Stimulated activated CD8-positive, alpha-beta memory T cell treated with anti-CD3 and anti-CD28 coated beads, Interleukin-12 subunit alpha, Interleukin-12 subunit beta, amount 100 ng/mL, for 4 hours (primary cell): Measurements from ENCODE around the gene WHRN.

Experiments used
- DNase-seq: peaks from one replicate; pipeline ENCODE4 v3.0.0-alpha.2; 2020; ENCODE audit warnings: low read depth

The WHRN gene

GRCh38 chr9:114397219-114397847 is 107.9 kb downstream of the WHRN start:
- no peak for DNase-seq

DNA sequence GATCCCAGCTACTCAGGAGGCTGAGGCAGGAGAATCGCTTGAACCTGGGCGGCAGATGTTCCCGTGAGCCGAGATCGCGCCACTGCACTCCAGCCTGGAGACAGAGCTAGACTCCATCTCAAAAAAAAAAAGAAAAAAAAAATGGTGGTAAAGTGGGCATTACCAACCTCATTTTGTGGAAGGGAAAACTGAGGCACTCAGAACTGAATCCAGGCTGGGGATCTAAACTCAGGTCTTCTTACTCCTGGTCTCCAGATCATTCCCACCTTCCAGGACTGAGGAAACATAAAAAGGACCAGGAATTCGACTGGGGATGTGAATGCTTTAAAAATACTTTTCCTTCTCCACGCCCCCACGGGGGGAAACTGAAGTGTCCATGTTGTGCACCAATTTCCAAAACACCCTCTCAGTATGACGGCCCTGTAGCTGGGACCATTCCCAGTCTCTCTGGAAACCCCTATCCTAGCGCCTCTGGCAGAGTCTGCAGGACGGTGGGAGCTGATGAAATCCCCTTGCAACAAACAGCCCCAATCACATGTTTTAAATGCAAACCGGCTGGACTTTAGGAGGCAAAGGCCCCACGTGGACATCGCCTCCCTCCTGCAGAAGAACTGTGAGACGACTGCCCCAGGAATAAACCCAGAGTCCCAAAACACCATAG is 108.6 kb downstream of the WHRN start:
- DNase-seq = no peak

DNA sequence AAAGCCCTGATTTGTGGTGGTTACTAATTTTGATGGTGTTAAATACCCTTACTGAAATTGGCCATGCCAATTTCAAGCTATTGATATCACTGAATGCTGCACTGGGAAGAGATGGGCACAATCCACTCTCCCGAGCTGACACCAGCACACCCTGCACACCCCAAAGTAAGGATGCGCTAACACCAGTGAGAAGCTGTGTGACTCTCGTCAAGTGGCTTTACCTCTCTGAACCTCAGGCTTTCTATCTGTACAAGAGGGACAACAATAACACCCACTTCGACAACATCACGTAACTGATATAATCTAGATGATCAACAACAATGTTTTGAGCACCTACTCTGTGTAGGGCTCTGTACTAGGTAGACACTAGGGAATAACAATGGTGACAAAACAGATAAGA is 109.5 kb downstream of the WHRN start:
- no peak for DNase-seq

- DNase-seq = no peak
Observed at GRCh38 chr9:114395334-114395617, 110.0 kb downstream of the WHRN start.

DNA sequence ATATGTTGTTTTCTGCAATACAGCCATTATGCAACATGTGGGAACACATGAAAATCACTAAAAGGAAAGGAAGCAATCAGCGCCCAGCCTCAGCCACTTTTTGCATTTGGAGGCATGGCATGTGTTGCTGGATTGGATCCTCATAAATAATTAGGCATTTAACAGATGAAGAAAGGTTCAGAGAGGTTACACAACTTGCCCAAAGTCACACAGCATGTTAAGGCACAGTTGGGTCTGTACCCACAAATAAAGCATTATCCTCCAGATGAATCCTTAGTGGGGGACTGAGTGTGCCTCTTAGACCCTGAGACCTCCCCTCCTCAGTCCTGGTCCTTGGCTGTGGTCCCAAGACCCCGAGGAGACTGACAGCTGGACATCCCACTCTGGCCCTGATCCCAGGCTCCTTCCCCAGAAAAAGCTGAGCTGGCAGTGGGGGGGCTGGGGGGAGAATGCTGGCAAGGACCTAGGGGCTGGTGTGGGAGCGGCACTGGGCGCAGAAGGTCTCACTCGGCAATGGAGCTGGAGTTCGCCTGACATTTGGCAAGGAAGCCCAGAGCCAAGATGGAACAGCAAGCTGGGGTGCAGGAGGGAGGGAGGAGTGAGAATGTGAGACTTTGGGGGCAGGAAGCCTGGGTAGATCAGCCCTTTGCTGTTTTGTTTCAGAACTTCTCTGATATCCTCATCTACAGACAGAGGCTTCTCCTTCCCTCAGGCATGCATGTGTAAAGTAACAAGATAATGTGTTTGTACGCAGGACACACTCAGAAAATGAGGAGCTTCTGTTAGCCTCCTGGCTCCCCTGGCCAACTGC is 110.5 kb downstream of the WHRN start:
- DNase-seq = no peak

- DNase-seq = no peak
Observed at GRCh38 chr9:114392749-114393112, 112.5 kb downstream of the WHRN start.

DNA sequence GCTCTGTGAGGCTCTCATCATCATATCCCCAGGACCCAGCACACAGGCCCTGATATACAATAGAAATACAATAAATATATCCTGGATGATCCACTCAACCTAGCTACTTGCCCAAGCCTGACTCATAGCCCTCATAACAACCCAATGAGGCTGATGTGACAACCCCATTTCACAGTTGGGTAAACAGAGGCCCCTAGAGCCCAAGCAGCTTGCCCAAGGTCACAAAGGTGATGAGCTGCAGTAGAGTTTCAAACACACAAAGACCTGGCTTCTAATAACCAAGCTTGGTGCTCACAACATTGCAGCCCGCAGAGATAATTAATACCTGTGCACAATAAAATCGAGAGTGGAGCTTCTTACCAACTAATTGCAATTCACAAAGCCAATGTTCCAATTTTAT is 114.3 kb downstream of the WHRN start:
- no peak for DNase-seq

GRCh38 chr9:114389612-114390368 is 115.5 kb downstream of the WHRN start:
- no peak for DNase-seq

DNA sequence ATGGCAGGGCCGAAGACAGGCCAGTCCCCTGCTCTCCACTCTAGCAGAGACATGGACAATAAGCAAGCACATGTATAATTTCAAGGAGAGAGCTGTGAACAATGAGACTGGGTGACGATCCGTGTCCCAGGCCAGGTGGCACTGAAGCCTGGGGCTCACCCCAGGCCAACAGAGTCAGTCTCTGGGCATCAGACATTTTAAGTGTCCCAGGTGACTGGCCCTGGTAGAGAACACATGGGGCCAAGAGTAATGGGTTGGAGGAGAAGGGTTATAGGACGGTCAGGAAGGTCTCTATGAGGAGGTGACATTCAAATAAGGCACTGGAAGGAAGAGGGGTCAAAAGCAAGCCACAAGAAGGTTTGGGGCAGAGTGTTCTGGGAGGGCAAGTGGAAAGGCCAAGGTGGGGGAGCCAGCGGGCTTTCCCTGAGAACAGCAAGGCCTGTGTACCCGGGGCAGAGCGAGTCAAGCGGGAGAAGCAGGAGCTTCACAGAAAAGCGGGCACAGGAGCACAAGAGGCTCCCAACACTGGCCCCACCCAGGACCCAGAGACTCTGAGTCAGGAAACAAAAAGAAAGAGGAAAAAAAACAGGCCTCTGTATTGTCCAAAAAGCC is 116.4 kb downstream of the WHRN start:
- no peak for DNase-seq

GRCh38 chr9:114388357-114388682 is 117.0 kb downstream of the WHRN start:
- DNase-seq = no peak

DNA sequence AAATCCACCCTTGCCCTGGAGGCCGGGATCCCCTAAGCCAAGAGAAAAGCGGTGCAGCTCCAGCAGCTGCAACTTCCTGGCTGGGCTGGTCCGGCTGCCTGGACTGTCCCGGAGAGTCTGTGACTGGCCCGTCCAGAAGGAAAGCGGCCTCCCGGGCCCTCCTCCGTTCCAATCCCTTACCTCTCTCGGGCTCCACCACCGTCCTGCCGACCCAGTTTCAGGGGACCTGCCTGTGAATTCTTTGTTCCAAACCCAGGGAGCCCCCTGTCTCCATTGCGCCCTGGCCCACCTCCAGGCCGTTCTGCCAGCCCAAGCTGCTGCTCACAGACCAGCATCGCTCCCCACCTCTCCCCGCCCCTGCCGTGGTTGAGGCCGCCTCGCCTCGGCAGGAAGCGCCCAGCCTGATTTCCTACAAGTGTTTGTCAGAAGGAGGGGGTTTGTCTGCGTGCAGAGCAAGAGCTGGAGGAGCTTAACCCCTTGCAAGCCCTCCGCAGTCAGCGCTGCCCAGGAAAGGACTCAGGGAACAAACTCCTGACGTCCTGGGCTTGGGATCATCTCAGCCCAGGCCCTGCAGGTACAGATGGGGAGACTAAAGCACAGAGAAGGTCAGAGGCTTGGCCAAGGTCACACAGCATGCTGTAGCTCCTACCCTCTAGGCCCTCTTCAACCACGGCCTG is 117.5 kb downstream of the WHRN start, which contains the start of gene AKNA:
TSS of gene AKNA (minus strand) at position 303 of the 677 bp plus-strand sequence. CDS start 6,649 bp downstream, outside the sequence.
- peak; percentile 70 for DNase-seq

GRCh38 chr9:114386886-114387679 is 118.2 kb downstream of the WHRN start:
- DNase-seq = no peak

DNA sequence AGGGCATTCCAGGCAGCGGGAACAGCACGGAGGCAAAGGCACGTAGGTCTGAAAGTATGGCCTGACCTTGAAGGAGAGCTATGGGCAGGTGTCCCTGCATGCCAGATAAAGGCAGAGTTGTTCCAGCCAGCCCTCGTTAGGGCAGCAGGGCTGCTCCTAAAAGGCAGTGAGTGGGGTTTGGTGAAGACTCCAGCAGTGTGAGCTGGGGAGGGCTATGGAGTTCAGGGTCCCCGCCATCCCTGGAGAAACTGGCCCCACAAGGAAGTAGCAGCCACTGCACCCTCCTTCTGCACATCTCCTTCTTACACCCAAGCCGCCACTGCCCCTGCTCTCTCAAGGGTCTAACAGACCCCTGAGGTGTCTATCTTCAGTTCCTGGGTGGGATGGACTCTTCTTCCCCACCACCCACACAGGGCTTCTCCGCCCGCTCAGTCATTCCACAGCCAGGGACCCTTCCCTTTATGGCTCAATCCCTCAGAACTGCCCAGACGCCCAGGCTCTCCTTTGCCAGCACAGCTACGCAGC is 118.8 kb downstream of the WHRN start:
- no peak for DNase-seq

- peak; percentile 74 for DNase-seq
Observed at GRCh38 chr9:114385397-114386181, 119.7 kb downstream of the WHRN start.

DNA sequence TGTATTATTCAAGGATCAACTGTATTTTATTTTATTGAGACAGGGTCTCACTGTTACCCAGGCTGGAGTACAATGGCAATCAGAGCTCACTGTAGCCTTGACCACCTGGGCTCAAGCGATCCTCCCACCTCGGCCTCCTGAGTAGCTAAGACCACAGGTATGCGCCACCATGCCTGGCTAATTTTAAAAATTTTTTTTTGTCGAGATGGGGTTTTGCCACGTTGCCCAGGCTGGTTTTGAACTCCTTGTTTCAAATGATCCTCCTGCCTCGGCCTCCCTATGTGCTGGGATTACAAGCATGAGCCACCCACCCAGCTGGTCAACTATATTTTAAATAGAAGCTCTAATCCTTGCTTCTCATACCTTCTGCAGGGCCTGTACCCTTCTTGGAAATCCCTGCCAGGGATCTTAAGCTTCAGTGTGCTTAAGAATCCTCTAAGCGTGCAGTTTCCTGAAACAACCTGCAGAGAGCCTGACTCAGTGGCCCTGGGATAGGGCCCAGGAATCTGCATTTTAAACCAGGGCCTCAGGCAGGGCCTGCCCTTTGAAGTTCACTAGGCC is 120.4 kb downstream of the WHRN start:
- no peak for DNase-seq

DNA sequence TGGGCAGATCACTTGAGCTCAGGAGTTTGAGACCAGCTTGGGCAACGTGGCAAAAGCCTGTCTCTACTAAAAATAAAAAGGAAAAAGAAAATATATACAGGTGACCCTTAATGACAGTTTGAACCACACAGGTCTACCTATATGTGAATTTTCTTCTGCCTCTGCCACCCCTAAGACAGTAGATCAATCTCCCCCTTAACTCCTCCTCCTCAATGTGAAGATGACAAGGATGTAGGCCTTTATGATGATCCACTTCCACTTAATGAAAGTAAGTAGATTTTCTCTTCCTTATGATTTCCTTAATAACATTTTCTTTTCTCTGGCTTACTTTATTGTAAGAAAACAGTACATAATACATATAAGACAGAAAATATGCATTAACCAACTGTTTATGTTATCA is 120.9 kb downstream of the WHRN start:
- no peak for DNase-seq

- no peak for DNase-seq
Observed at GRCh38 chr9:114383521-114384231, 121.6 kb downstream of the WHRN start.

DNA sequence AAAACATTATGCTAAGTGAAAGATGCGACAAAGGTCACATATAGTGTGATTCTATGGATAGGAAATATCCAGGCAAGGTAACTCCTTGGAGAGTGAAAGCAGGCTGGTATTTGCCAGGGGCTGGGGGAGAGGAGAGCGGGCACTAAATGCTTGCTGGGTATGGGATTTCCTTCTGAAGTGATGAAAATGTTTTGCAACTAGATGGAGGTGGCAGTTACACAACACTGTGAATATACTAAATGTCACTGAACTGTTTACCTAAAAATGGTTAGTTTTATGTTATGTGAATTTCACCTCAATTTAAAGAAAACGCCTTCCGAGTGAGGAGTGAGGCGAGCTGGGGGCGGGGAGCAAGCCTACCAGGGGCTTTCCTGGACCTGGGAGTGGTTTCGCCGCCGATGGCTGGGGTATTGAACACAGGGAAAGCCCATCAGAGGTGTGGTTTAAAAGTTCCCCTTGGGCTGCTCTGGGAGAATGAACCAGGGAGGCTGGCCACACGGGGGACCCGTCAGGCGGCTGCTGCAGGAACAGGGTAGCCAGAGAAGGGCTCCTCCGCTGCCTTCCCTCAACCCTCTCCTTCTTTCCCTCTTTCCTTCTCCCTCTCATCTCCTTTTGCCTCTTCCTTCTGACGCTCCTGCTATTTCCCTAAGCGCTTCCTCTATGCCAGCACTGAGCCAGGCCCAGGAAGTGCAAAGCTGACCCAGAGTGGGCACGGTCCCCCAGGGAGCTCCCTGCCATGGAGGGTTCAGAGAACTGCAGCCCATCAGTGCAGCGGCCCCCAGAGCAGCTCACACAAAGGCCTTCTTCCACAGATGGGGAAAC is 122.4 kb downstream of the WHRN start:
- DNase-seq = peak; percentile 52
